ENCODE results near the gene HTR3D.
"Not testable (repeated sequence)": the region's sequence is repeated elsewhere in the genome, so short reads cannot be mapped to it uniquely, and the experiment has no call there.

HTR3D gene

DNA sequence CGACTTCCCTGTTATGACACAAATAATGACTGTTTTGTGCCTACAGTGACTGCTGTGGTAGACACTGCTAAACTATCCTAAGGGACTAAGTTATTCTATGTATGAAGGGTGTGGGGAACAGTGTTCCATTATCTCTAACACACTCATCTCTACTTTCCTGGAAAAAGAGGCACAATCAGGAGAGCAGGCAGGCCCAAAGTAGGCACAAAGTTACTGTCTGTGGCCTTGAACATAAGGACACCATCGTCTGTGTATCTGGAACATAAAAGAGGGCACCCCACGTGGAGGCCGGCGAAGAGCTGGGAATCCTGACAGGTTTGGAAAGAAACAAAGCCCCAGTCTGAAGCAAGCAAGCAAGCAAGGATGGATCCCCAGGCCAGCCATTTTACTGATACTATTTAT, 15.4 kb upstream of the HTR3D start:
- no peak for DNase-seq (ENCODE audit: low read depth)

DNA sequence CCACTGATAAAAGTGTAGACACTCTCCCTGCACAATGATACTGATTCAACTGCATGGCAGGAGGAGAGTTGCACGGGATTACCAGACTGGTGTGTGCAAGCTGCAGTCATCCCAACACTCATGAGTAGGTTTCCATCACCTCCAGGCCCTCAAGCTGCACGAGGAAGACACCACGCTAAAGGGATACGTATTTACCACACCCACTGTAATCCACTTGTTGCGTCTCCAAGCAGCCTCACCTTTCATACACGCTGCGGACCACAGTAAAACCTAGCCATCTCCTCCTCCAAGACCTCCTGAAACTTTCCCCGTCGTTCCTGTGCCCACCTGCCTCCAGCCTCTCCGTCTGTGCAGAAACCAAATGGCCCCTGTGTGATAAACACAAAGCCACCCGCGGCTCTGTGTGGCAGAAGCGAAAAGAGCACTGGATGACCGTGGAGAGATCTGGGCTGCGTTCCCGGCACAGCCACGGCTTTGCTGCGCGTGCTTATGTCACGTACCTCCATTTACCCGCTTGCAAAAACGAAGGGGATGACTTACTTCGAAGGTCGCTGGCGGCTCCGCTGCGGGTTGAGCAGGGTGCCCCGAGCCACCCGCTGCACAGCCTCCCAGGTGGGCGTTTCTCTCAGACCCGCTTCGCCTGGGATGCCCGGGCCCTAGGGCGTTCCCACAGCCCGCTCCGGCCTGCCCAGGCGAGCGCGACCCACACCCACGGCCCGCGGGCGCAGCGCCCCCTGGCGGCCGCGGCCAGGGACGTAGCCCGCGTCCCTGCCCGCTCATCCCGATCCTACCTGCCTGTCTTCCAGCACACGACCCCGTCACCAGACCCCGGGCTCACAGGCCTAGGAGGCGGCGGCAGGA, 14.5 kb upstream of the HTR3D start:
- peak; percentile 13 for DNase-seq (ENCODE audit: low read depth)

DNA sequence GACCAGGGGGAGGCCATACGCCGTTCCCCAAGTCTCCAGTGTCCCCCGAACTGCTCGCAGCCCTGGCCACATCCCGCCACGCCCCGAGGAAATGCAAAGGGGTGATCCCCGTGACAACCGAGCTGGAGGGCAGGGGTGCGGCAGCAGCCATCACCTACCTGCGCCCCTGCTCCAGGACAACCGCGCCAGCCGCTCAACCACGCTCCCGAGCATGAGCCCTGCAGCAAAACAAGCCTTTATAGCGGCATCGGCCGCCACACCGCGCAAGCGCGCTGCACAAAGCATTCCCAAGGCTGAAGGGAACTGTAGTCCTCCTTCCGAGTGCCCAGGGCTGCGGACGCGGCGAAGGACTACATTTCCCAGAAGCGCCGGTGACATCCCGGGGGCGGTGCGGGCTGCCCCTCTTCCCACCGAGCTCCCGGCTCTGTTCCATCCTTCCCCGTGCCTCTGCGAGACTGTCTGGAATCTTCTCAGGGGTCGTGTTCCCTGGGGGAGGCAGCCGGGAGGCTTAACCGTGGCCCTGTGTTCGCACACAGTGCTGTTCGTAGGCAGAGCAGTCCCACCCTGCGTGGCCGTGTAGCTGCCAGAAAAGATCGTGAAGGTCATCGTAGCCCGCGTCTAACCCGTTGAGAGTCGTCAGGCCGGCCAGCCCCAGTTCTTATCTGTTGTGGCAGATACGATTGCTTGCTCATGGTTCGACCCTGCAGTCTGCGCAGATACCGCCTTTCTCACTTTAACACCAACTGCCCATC, 13.7 kb upstream of the HTR3D start, which contains the start of gene ABCC5:
TSS of gene ABCC5 (minus strand) at position 213 of the 752 bp plus-strand sequence. CDS start 3,492 bp downstream, outside the sequence.
- DNase-seq (ENCODE audit: low read depth), result peak; percentile 76

DNA sequence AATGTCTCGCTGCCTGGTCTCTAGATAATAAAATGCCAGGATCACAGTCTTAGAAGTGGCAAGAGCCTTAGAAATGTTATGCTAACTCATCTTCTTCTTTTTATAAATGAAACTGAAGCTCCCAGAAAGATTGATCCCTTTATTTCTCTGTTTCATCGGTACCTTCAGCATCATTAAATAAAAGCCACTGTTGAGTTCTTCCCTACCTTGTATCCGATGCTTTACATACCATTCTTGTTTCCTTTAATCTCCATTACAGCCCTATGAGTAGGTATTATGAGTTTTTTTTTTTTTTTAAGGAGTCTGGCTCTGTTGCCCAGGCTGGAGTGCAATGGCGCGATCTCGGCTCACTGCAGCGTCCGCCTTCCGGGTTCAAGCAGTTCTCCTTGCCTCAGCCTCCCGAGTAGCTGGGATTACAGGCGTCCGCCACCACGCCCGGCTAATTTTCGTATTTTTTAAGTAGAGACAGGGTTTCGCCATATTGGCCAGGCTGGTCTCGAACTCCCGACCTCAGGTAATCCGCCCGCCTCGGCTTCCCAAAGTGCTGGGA, 13.0 kb upstream of the HTR3D start:
- no peak for DNase-seq (ENCODE audit: low read depth)

DNA sequence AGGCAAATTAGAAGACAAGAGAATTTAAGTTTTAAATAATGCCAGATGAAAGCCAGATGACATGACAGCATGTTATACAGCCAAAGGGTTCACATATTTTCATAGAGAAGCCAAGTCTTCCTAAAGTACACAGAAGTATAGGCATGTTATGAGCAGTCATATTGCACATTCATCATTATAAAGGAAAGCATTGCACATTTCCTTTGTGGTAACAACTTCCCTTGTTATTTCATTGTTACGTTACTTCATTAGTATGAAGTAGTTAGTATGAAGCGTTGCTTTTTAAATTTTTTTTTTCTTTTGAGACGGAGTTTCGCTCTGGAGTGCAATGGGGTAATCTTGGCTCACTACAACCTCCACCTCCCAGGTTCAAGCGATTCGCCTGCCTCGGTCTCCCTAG, 9.2 kb upstream of the HTR3D start:
- DNase-seq (ENCODE audit: low read depth), result no peak

DNA sequence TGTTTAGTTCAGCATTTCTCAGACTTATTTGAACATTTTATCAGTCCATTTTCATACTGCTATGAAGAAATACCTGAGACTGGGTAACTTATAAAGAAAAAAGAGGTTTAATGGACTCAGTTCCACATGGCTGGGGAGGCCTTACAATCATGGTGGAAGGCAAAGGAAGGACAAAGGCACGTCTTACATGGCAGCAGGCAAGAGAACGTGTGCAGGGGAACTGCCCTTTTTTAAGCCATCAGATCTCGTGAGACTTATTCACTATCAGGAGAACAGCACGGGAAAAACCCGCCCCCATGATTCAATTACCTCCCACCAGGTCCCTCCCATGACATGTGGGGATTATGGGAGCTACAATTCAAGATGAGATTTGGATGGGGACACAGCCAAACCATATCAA, 6.3 kb upstream of the HTR3D start:
- not testable (repeated sequence) for DNase-seq (ENCODE audit: low read depth)

DNA sequence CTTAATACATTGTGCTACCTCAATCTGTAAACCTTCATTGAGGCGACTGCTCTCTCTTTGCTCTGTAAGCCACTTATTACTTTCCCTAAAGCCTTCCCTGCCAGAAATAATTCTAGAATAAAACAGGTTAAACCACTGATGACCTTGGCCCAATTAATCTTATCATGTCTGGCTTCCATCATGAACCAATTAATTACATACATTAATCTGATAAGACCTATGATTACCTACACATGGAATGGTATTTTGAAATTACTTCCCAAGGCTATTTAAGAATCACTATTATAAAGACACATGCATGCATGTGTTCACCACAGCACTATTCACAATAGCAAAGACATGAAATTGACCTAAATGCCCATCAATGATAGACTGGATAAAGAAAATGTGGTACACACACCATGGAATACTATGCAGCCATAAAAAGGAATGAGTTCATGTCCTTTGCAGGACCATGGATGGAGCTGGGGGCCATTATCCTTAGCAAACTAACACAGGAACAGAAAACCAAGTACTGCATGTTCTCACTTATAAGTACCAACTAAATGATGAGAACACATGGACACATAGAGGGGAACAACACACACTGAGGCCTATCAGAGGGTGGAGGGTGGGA, 3.2 kb upstream of the HTR3D start:
- not testable (repeated sequence) for DNase-seq (ENCODE audit: low read depth)

DNA sequence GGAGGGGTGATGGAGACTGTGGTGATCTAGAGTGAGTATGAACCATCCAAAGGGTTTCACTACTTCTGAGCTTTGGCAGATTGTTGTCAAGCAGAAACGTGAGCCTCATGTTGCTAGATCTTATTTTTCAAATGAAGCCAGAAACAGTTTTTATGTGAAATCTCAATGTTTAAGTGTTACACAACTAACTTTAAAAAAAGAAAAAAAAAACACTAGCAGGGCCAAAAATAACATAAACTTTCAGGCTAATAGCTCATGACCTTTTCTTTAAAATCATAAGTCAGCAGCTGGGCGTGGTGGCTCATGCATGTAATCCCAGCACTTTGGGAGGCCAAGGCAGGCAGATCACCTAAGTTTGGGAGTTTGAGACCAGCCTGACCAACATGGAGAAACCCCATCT, 2.1 kb upstream of the HTR3D start:
- DNase-seq (ENCODE audit: low read depth), result no peak

DNA sequence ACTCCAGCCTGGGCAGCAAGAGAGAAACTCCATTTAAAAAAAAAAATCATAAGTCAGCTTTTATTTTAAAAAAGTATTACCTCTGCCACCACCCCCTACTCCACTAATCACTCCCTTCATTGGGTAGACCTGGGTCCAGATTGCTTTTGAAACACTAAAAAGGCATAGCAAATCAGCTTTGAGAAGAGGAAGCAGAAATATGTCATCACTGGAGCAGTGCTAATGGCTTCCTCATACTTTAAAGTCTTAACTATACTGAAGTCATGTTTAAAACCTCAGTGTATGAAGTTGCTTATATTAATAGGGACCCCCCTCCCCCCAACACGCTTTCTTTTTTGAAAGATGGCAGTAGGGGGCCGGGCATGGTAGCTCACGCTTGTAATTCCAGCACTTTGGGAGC, 1.0 kb upstream of the HTR3D start:
- no peak for DNase-seq (ENCODE audit: low read depth)

DNA sequence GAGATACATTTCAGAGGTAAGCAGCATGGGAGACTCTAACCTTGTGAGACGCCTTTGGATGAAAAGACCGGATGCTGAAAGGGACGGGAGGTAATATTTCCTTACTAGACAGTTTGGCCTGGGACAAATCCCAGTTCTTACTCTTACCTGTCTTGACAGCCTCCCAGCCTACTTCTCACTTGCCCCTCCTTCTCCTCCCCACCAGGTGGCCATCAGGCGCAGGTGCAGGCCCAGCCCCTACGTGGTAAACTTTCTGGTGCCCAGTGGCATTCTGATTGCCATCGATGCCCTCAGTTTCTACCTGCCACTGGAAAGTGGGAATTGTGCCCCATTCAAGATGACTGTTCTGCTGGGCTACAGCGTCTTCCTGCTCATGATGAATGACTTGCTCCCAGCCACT, 6.3 kb downstream of the HTR3D start:
- no peak for DNase-seq (ENCODE audit: low read depth)

DNA sequence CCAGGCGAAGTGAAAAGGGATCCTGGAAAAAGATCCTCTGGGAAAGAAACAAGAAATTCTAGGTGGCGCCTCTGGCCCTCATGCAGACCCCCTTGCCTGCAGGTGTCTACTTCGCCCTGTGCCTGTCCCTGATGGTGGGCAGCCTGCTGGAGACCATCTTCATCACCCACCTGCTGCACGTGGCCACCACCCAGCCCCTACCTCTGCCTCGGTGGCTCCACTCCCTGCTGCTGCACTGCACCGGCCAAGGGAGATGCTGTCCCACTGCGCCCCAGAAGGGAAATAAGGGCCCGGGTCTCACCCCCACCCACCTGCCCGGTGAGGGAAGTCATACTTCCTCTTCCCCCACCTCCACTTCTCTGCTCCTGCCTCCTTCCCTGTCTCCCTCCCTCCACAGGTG, 6.8 kb downstream of the HTR3D start:
- not testable (repeated sequence) for DNase-seq (ENCODE audit: low read depth)

DNA sequence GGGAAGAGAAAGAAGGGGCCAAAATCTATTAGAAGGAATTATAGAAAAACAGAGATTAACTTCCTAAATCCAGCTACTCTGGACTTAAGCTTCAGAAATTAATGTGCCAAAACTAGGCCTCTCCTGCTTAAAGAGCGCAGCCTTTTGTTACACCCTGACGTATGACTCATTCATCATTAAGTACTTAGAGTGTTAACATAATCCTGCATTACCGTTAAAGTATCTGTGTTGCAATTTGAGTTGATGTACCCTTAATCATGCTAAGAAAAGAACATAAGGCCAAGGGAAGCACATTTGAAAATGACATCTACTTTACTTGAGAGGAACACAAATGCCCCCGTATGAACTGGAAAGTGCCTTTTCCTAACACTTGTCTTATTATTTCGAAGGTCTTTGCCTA, 7.9 kb downstream of the HTR3D start:
- no peak for DNase-seq (ENCODE audit: low read depth)

DNA sequence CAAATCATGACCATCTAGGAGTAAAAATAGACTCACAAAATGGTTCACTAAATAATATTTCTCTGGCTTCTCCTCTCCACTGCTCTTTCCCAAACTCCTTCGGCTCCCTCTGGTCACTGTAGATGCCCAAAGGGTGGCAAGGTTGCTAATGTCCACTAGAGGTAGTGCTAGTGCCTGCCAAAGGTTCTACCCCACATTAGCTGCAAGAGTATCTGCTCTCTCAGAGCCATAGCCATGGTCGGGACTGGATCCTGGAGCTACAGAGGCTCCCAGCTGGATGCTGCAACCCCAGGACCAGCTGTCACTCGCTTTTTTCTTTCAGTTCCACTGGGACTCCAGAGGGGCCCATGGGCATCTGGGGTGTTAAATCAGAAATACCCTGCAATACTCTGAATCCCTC, 8.5 kb downstream of the HTR3D start:
- no peak for DNase-seq (ENCODE audit: low read depth)

DNA sequence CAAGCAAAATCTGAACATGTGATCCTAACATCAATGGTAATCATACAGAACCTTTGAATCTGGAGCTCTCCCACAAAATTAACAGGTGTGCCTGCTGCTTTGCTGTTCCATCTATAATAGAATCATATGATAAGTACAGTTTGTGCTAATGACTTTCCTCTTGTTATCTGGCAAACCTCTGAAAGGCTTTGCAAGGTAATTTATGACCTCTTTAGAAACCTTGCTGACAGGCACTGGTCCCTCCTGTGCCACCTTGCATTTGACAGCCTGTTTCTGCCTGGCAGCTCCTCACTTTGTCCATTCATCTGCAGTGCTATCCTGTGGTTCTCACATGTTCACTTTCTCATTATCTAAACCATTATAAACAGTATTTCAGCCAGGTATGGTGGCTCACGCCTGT, 11.1 kb downstream of the HTR3D start:
- DNase-seq (ENCODE audit: low read depth), result no peak

DNA sequence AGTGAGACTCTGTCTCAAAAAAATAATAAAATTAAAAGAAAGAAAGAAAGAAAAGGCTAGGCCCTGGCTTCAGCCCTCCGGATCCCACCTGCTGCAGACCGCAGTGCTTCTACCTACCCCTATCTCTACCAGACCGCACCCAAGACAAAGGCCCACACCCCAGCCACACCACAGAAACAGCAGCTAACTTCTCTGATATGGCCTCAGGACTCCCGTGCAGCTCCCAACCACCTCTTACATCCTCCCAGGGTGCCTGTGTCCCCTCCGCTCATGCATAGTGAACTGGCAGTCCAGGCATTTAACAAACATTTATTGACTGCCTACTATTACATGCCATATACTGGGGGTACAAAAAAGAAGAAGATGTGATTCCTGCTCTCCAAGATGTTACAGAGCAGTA, 14.5 kb downstream of the HTR3D start:
- no peak for DNase-seq (ENCODE audit: low read depth)

DNA sequence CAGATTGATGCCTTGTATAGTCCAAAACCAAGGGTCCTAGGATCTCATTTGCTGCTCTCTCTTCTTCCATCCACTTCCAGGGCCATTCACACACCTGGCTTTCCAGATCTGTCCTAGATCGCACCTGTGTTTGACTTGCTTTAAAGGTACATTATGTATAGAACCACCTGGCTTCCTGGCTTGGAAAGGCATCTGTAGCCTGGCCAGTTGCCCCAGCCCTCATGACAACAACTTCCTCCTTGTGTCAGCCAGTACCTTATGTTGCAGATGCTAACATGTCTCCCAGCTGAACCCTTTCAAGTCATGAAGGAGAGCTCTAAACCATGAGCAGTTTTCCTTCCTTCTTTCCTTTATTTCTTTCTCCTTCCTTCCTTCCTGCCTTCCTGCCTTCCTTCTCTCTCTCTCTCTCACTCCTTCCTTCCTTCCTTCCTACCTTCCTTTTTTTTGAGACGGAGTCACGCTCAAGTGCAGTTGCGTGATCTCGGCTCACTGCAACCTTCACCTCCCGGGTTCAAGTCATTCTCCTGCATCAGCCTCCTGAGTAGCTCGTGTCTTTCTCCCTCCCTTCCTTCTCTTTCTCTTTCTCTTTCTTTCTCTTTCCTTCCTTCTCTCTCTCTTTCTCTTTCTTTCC, 18.8 kb downstream of the HTR3D start:
- DNase-seq (ENCODE audit: low read depth), result no peak

DNA sequence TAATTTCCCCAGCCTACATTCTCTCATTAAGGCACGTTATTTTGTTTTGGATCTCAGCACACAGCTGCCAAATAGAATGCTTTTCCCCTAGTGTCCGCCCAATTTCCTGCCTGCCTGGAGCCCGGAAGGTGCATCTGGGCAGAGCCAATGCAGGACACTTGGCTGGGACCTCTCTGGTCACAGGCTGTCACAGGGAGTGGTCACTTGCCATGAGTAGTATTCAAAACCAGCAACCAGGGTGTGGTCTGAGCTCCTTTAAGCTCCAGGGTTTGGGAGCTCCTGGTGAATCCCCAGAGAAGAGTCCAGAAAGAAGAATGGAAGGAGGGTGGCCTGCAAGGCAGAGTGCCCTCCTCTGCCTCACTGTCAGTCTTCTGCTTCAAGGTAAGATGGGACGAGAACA, 21.2 kb downstream of the HTR3D start, which contains the start of gene HTR3C:
TSS of gene HTR3C (plus strand) at position 281 of the 400 bp plus-strand sequence. CDS start at position 315, 34 bp downstream.
- no peak for DNase-seq (ENCODE audit: low read depth)

DNA sequence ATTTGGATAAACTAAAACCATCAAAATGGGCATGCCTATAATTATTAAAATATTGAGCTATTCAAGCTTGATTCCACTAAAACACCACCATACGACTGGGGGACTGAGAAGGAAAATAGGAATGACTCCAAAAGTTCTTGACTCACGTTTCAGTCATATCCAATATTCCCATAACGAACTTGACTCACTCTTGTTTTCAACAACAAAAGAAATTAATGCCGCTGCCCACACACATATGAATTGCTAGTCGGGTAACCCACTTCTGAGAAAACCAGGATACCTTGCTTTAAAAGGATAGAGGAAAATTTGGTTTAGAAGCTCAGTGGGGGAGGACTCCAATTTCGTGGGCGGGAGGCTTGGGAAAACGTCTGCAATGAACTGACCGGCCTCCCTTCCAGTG, 26.5 kb downstream of the HTR3D start:
- no peak for DNase-seq (ENCODE audit: low read depth)

DNA sequence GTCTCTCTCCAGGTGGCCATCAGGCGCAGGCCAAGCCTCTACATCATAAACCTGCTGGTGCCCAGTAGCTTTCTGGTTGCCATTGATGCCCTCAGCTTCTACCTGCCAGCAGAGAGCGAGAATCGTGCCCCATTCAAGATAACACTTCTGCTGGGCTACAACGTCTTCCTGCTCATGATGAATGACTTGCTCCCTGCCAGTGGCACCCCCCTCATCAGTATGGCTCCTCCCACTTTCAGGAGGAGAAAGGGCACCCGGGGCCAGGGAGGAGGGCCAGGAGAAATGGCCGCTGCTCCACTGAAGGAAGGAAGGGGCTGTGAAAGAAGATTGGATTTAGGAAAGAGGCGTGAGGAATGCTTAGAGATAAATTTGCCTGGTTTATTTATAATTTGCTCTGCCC, 27.9 kb downstream of the HTR3D start:
- DNase-seq (ENCODE audit: low read depth), result no peak

DNA sequence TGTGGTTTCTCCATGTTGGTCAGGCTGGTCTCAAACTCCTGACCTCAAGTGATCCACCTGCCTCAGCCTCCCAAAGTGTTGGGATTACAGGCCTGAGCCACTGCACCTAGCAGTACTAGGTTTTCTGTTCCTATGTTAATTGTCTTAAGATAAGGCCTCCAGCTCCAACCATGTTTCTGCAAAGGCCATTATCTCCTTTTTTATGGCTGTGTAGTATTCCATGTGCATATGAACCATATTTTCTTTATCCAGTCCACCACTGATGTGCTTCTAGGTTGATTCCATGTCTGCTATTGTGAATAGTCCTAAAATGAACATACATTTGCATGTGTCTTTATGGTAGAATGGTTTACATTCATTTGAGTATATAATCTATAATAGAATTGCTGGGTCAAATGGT, 31.1 kb downstream of the HTR3D start:
- no peak for DNase-seq (ENCODE audit: low read depth)

DNA sequence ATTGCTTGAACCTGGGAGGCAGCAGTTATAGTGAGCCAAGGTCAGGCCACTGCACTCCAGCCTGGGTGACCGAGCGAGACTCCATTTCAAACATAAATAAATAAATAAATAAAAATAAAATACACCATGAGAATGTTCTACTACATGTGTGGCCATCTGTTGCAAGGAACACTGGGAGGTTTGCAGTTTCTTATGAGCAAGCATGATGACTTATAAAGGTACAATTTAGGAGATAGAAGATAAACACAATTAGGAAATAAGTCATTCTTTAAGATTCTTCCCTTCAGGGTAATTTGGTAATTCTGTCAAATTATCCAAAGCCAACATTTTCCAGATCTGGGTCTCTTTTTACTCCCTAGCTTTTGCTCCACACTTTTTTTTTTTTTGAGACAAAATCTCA, 34.7 kb downstream of the HTR3D start:
- DNase-seq (ENCODE audit: low read depth), result no peak

DNA sequence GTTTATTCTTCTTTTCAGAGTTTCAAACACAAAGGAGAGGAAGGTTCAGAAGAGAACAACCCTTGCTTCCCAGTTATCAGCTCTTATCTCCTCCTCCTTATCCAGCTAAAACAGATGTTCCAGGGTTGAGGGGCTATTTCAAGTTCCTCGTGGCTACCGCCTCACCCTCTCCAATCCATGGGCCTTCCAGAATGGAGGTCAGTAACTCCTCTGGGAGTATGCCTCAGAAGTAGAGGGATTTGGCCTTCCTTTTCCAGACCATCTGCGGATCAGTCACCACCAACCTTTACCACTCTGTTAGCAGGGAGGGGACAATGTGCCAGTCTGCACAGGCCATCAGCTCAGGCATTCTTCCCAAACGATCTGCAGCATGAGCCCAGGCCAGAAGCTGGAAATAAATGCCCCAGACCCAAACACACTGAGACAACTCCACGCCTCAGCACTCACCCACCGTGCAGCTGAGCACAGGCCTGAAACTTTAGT, 36.1 kb downstream of the HTR3D start:
- no peak for DNase-seq (ENCODE audit: low read depth)
